Measurements from ENCODE around the gene DNAI4. TPM values are rescaled to one million over a fixed set of nuclear protein-coding genes. Genes with fewer than 3 reads are reported as not detected.

The DNAI4 gene
- polyA plus RNA-seq, 1 donor (not counting 4 experiments of a cell fraction or from before 2014, with no cell fraction given): 4.1 TPM

DNA sequence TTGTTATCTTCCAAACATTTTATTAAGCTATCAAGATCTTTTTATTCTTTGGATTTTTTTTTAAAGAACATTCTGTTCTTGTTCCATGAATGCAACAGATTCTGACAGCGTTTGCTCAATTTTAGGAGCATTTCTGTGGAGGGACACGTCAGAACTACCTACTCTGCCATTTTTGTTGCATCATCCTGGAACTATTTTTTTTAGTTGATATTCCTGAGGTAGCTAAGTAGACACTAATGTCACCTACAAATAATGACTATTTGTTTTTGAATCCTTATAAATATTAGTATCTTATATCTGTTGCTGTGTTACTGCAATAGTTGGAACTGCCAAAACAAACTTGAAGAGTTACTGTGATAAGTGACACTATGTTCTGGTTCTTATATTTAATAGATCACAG, 57.2 kb downstream of the DNAI4 start:
- dilution Hi-C loops (cut with MboI; ENCODE audit: extremely low pct_ligation_motif_present, low sequenced_read_pairs): no loop called here
- Histone ChIP-seq H3K4me3 (ENCODE audit: control insufficient read depth in 2 of 3, extremely low read depth in 1 of 3, insufficient read depth in 2 of 3, low read depth in 1 of 3, low read length in 3 of 3) (no peak overlapping the region), H3K27me3 (ENCODE audit: control insufficient read depth, extremely low read depth, insufficient read depth, low read length) (no peaks in the 10 kb centered on the region), H3K4me2 (ENCODE audit: control insufficient read depth, extremely low read depth, insufficient read depth, low read depth, low read length) (no peak overlapping the region), H3K27ac (ENCODE audit: control insufficient read depth, insufficient read depth, low read length) (no peak overlapping the region), H3K4me1 (ENCODE audit: control insufficient read depth, extremely low read depth, insufficient read depth, low read length) (no peaks in the 10 kb centered on the region), H4K20me1 (ENCODE audit: control insufficient read depth, extremely low read depth, insufficient read depth, low read length) (no peaks in the 10 kb centered on the region), H3K36me3 (ENCODE audit: control insufficient read depth in 2 of 2, extremely low read depth in 1 of 2, insufficient read depth in 2 of 2, low read length in 2 of 2) (no peaks in the 10 kb centered on the region), H3K9ac (ENCODE audit: control insufficient read depth, extremely low read depth, insufficient read depth, low read length) (no peak overlapping the region), H3K9me3 (ENCODE audit: control insufficient read depth, low read depth, low read length) (no peaks in the 10 kb centered on the region), H3K79me2 (ENCODE audit: control insufficient read depth, insufficient read depth, low read length) (no peaks in the 10 kb centered on the region), H2AFZ (ENCODE audit: control insufficient read depth, low read length) (no peak overlapping the region), H3K9me1 (ENCODE audit: control insufficient read depth, extremely low read depth, insufficient read depth, low read length) (no peaks in the 10 kb centered on the region)
- no peak for FAIRE-seq
- DNase-seq (ENCODE audit: low read depth, low spot score): no peak
- no peak for TF ChIP-seq EZH2 (IDR thresholded peaks at IDR 0.05; ENCODE audit: low read length)
- TF ChIP-seq, protein P1, sequence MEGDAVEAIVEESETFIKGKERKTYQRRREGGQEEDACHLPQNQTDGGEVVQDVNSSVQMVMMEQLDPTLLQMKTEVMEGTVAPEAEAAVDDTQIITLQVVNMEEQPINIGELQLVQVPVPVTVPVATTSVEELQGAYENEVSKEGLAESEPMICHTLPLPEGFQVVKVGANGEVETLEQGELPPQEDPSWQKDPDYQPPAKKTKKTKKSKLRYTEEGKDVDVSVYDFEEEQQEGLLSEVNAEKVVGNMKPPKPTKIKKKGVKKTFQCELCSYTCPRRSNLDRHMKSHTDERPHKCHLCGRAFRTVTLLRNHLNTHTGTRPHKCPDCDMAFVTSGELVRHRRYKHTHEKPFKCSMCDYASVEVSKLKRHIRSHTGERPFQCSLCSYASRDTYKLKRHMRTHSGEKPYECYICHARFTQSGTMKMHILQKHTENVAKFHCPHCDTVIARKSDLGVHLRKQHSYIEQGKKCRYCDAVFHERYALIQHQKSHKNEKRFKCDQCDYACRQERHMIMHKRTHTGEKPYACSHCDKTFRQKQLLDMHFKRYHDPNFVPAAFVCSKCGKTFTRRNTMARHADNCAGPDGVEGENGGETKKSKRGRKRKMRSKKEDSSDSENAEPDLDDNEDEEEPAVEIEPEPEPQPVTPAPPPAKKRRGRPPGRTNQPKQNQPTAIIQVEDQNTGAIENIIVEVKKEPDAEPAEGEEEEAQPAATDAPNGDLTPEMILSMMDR (optimal IDR thresholded peaks at IDR 0.05 in 1 of 3, IDR thresholded peaks at IDR 0.05 in 1 of 3, conservative IDR thresholded peaks at IDR 0.05 in 1 of 3; ENCODE audit: extremely low read depth in 1 of 3, insufficient read depth in 2 of 3, low read length in 3 of 3): no peak

DNA sequence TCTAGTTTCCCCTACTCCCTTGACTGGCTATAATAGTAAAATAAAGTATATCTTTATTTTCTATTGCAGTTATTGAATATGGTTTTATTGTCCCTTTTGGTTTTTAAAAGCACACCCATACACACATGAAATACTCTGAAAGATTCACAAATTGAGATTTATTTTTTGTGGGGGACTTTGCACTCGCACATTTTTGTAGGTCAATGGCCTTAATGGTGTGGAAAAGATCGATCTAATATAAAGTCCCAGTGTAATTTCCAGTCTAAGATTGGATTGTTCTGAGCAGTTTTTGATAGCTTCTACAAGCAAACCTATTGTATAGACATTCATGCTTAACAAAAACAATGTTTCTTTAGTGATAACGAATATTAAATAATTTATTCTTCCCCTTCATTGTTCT, 64.1 kb downstream of the DNAI4 start:
- no peaks in the 10 kb centered on the region for H3K4me1 ChIP-seq (ENCODE audit: control insufficient read depth, extremely low read depth, insufficient read depth, low read length)
- H4K20me1 ChIP-seq (ENCODE audit: control insufficient read depth, extremely low read depth, insufficient read depth, low read length): no peaks in the 10 kb centered on the region
- H3K4me2 ChIP-seq (ENCODE audit: control insufficient read depth, extremely low read depth, insufficient read depth, low read depth, low read length): no peak overlapping the region
- no peaks in the 10 kb centered on the region for H3K9me1 ChIP-seq (ENCODE audit: control insufficient read depth, extremely low read depth, insufficient read depth, low read length)
- no peak for FAIRE-seq
- dilution Hi-C loops (cut with MboI; ENCODE audit: extremely low pct_ligation_motif_present, low sequenced_read_pairs): no loop called here
- H2AFZ ChIP-seq (ENCODE audit: control insufficient read depth, low read length): no peak overlapping the region
- TF ChIP-seq, protein P1 (optimal IDR thresholded peaks at IDR 0.05 in 1 of 3, IDR thresholded peaks at IDR 0.05 in 1 of 3, conservative IDR thresholded peaks at IDR 0.05 in 1 of 3; ENCODE audit: extremely low read depth in 1 of 3, insufficient read depth in 2 of 3, low read length in 3 of 3): no peak
- no peak for TF ChIP-seq EZH2 (IDR thresholded peaks at IDR 0.05; ENCODE audit: low read length)
- H3K9ac ChIP-seq (ENCODE audit: control insufficient read depth, extremely low read depth, insufficient read depth, low read length): no peak overlapping the region
- H3K27ac ChIP-seq (ENCODE audit: control insufficient read depth, insufficient read depth, low read length): no peak overlapping the region
- no peak for DNase-seq (ENCODE audit: low read depth, low spot score)
- no peak overlapping the region for H3K4me3 ChIP-seq (ENCODE audit: control insufficient read depth in 2 of 3, extremely low read depth in 1 of 3, insufficient read depth in 2 of 3, low read depth in 1 of 3, low read length in 3 of 3)
- H3K9me3 ChIP-seq (ENCODE audit: control insufficient read depth, low read depth, low read length): no peaks in the 10 kb centered on the region
- no peaks in the 10 kb centered on the region for H3K79me2 ChIP-seq (ENCODE audit: control insufficient read depth, insufficient read depth, low read length)
- no peaks in the 10 kb centered on the region for H3K27me3 ChIP-seq (ENCODE audit: control insufficient read depth, extremely low read depth, insufficient read depth, low read length)
- H3K36me3 ChIP-seq (ENCODE audit: control insufficient read depth in 2 of 2, extremely low read depth in 1 of 2, insufficient read depth in 2 of 2, low read length in 2 of 2): no peaks in the 10 kb centered on the region
